GM12865 (cell line): ENCODE measurements around the gene DPYSL3.
A peak's percentile ranks its signal among the peaks of the same experiment; 100 is the strongest.

Source experiments
- DNase-seq: peaks from one replicate; pipeline ENCODE4 v3.0.0; 2010; ENCODE audit warnings: low read depth
- H3K4me3 ChIP-seq: 2 replicates; pipeline ENCODE4 v1.5.1; 2011; ENCODE audit warnings: mild to moderate bottlenecking, low read depth, low read length, control low read depth
- CTCF ChIP-seq: IDR thresholded peaks from 2 replicates; pipeline ENCODE4 v1.5.1; 2011; ENCODE audit warnings: low read length, control low read depth, low read depth, inconsistent platforms; ENCODE audit not compliant: insufficient read depth; ENCODE audit errors: missing control alignments

Gene DPYSL3

GRCh38 chr5:147408980-147409379, 100.9 kb downstream of the DPYSL3 start:
- DNase-seq, result no peak
- no peak for TF ChIP-seq CTCF
- no peak overlapping the region for H3K4me3 ChIP-seq

GRCh38 chr5:147407094-147407681, 102.7 kb downstream of the DPYSL3 start:
- no peak overlapping the region for H3K4me3 ChIP-seq
- TF ChIP-seq CTCF, result no peak
- peak; percentile 17 for DNase-seq

GRCh38 chr5:147406636-147407035, 103.2 kb downstream of the DPYSL3 start:
- no peak overlapping the region for H3K4me3 ChIP-seq
- no peak for TF ChIP-seq CTCF
- DNase-seq, result no peak

GRCh38 chr5:147404706-147405105, 105.2 kb downstream of the DPYSL3 start:
- TF ChIP-seq CTCF, result no peak
- peak; percentile 23 for DNase-seq
- no peak overlapping the region for H3K4me3 ChIP-seq

- H3K4me3 ChIP-seq, result no peak overlapping the region
- DNase-seq, result peak; percentile 89
- TF ChIP-seq CTCF, result no peak
Measured at GRCh38 chr5:147403651-147404640, 105.9 kb downstream of the DPYSL3 start.

- DNase-seq, result no peak
- no peak for TF ChIP-seq CTCF
- no peak overlapping the region for H3K4me3 ChIP-seq
Measured at GRCh38 chr5:147400881-147401280, 109.0 kb downstream of the DPYSL3 start.
